Colonic mucosa (tissue), 4 donors: ENCODE data around the gene PRR5. TPM values are rescaled to one million over a fixed set of nuclear protein-coding genes. Genes with fewer than 3 reads are reported as not detected.
"Not testable (repeated sequence)": the region's sequence is repeated elsewhere in the genome, so short reads cannot be mapped to it uniquely, and the experiment has no call there.

Experiments
- DNase-seq: peaks from one replicate; pipeline ENCODE4 v3.0.0-alpha.2; 2020
- H3K27ac ChIP-seq: fragments of 200-600 bp; one replicate; pipeline ENCODE4 v1.8.0; 2021
- H3K27me3 ChIP-seq: fragments of 200-600 bp; one replicate; pipeline ENCODE4 v1.8.0; 2021
- H3K36me3 ChIP-seq: fragments of 200-600 bp; one replicate; pipeline ENCODE4 v1.8.0; 2021
- H3K4me1 ChIP-seq: fragments of 200-600 bp; one replicate; pipeline ENCODE4 v1.8.0; 2021; ENCODE audit warnings: mild to moderate bottlenecking
- H3K4me3 ChIP-seq: fragments of 200-600 bp; one replicate; pipeline ENCODE4 v1.8.0; 2021
- H3K9ac ChIP-seq, 2 donors: one replicate each; pipeline ENCODE4 v1.7.0; 2013; ENCODE audit warnings: control low read depth in 2 of 2, low read depth in 2 of 2, low read length in 2 of 2
- H3K9me3 ChIP-seq: fragments of 200-600 bp; one replicate; pipeline ENCODE4 v1.8.0; 2021
- intact Hi-C: fragments of 100-400 bp; cut with DNase I; formaldehyde crosslinking; loops from one replicate; pipeline ENCODE4 v1.14.1; 2022
- total RNA-seq, 2 donors: library from RNA; stranded (reverse); fragmentation: NEBNext Ultra II Directional in 1 of 2; extraction: Animal tissue kit (Norgen Biotek cat#: 25700) in 1 of 2; gene quantifications; one replicate each; pipeline ENCODE4 v1.2.1, GENCODE V29; 2021
- TF ChIP-seq, protein P1 (sequence below): fragments of 200-600 bp; IDR thresholded peaks from one replicate; pipeline ENCODE4 v1.8.0; 2022; ENCODE audit warnings: antibody characterized with exemption, mild to moderate bottlenecking
- donor health status: healthy.
- donor health status: DM: no; HTN: no; CAD: no.
- donor health status: DM: no; HTN: no; CAD: no.

The PRR5 gene
- total RNA-seq, 2 donors from 2014 or later, result 21.2 to 45.8 TPM

DNA sequence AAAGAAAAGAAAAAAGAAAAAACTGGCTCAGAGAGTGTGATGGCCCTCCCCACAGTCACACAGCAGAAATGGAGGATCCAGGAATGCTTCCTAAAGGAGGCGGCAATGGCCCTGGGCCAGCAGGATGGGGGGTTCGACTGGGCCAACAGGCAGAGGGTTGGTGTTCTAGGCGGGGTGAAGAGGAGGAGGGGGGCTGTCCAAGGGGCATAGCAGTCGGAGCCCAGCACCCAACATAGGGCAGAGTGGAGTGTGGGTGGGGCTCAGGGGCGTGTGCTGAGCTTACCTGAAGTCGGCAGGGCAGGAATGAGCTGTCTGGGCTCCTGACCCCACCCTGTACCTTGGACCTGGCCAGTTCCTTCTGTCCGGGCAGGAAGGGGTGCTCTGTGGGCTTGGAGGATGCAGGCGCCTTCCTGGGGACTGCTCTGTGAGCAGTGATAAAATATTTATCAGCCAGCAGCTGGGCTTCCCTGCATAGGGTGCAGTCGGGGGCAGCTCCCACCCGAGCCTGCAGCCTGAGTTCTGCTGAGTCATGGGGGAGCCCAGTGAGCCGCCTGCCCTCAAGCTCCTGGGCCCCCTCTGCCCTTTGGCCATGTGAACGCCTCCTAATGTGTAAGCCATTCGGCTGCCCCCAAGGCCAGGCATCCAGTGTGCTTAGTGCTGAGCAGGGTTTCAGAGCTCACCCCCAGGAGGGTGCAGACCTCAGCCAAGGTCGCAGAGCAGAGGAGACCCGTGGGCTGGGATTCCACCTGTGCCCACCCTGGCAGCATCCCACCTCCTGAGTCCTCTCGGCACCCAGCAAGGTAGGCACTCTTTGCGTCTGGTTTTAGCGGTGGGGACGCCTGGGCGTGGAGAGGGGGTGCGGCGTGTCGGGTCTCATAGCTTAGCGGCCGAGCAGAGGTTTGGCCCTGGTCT, 25.3 kb upstream of the PRR5 start:
- intact Hi-C loops, result no loop called here
- no peaks in the 10 kb centered on the region for H3K36me3 ChIP-seq
- peak overlapping the region; percentile 65 to 76 for H3K9ac ChIP-seq
- H3K4me1 ChIP-seq, result peaks cover 6% of the 10 kb centered on the region
- TF ChIP-seq, protein P1, sequence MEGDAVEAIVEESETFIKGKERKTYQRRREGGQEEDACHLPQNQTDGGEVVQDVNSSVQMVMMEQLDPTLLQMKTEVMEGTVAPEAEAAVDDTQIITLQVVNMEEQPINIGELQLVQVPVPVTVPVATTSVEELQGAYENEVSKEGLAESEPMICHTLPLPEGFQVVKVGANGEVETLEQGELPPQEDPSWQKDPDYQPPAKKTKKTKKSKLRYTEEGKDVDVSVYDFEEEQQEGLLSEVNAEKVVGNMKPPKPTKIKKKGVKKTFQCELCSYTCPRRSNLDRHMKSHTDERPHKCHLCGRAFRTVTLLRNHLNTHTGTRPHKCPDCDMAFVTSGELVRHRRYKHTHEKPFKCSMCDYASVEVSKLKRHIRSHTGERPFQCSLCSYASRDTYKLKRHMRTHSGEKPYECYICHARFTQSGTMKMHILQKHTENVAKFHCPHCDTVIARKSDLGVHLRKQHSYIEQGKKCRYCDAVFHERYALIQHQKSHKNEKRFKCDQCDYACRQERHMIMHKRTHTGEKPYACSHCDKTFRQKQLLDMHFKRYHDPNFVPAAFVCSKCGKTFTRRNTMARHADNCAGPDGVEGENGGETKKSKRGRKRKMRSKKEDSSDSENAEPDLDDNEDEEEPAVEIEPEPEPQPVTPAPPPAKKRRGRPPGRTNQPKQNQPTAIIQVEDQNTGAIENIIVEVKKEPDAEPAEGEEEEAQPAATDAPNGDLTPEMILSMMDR, result no peak
- DNase-seq, result peak; percentile 82
- H3K27ac ChIP-seq, result peak overlapping the region; percentile 61
- H3K4me3 ChIP-seq, result peak overlapping the region; percentile 38
- H3K9me3 ChIP-seq, result no peaks in the 10 kb centered on the region
- H3K27me3 ChIP-seq, result no peaks in the 10 kb centered on the region

GRCh38 chr22:44677353-44677840, 24.6 kb upstream of the PRR5 start:
- peak overlapping the region; percentile 38 for H3K4me3 ChIP-seq
- H3K4me1 ChIP-seq, result peaks cover 6% of the 10 kb centered on the region
- no peaks in the 10 kb centered on the region for H3K36me3 ChIP-seq
- no peaks in the 10 kb centered on the region for H3K27me3 ChIP-seq
- peak overlapping the region; percentile 65 to 76 for H3K9ac ChIP-seq
- H3K9me3 ChIP-seq, result no peaks in the 10 kb centered on the region
- H3K27ac ChIP-seq, result no peak overlapping the region
- DNase-seq, result no peak
- intact Hi-C loops, result no loop called here
- TF ChIP-seq, protein P1, result no peak

- Histone ChIP-seq H3K9me3 (no peaks in the 10 kb centered on the region), H3K9ac (no peak overlapping the region), H3K27ac (no peak overlapping the region), H3K27me3 (no peaks in the 10 kb centered on the region), H3K36me3 (no peaks in the 10 kb centered on the region), H3K4me1 (peaks cover 6% of the 10 kb centered on the region), H3K4me3 (peak overlapping the region; percentile 38)
- DNase-seq, result no peak
- TF ChIP-seq, protein P1, result no peak
- intact Hi-C loops, result no loop called here
These were observed 24.0 kb upstream of the PRR5 start for GRCh38 chr22:44677871-44678555.

GRCh38 chr22:44678556-44679305, 23.3 kb upstream of the PRR5 start:
- H3K36me3 ChIP-seq, result no peaks in the 10 kb centered on the region

GRCh38 chr22:44679306-44679647, 22.7 kb upstream of the PRR5 start:
- H3K27me3 ChIP-seq, H3K4me3 ChIP-seq, H3K4me1 ChIP-seq, H3K27ac ChIP-seq, H3K9ac ChIP-seq, H3K9me3 ChIP-seq, intact Hi-C loops, DNase-seq, H3K36me3 ChIP-seq: not testable (repeated sequence)

More at GRCh38 chr22:44678556-44679305, 23.3 kb upstream of the PRR5 start:
- H3K4me3 ChIP-seq, result no peak overlapping the region
- H3K9me3 ChIP-seq, result no peaks in the 10 kb centered on the region
- DNase-seq, result no peak
- no peak overlapping the region for H3K9ac ChIP-seq
- TF ChIP-seq, protein P1, result no peak
- intact Hi-C loops, result no loop called here
- H3K27me3 ChIP-seq, result no peaks in the 10 kb centered on the region
- H3K4me1 ChIP-seq, result peaks cover 6% of the 10 kb centered on the region
- H3K27ac ChIP-seq, result no peak overlapping the region
